PC-3 (cell line): ENCODE results near the gene MED6.

ENCODE experiments used
- CTCF ChIP-seq: fragments of 300-600 bp; sonication (generic); conservative IDR thresholded peaks from 2 replicates; pipeline ENCODE4 v1.5.1; 2017; ENCODE audit warnings: antibody characterized with exemption, low read depth, mild to moderate bottlenecking, low read length
- EZH2 ChIP-seq: fragments of 300-600 bp; sonication (generic); IDR thresholded peaks from one replicate; pipeline ENCODE4 v1.6.1; 2017; ENCODE audit warnings: antibody characterized with exemption, mild to moderate bottlenecking, low read length; ENCODE audit not compliant: unreplicated experiment

- TF ChIP-seq CTCF = no peak
- no peak for TF ChIP-seq EZH2
Observed at GRCh38 chr14:70635971-70636595, 35.6 kb upstream of the MED6 start.
